Stimulated activated CD8-positive, alpha-beta memory T cell treated with anti-CD3 and anti-CD28 coated beads, Interleukin-12 subunit alpha, Interleukin-12 subunit beta, amount 100 ng/mL, for 24 hours (primary cell): Measurements from ENCODE around the gene SPEM1.
"Not testable (repeated sequence)": the region's sequence is repeated elsewhere in the genome, so short reads cannot be mapped to it uniquely, and the experiment has no call there.

Experiments
- DNase-seq: peaks from one replicate; pipeline ENCODE4 v3.0.0-alpha.2; 2020; ENCODE audit errors: extremely low read depth

SPEM1 gene

GRCh38 chr17:7441266-7441665 lies 21.1 kb downstream of the SPEM1 start:
- no peak for DNase-seq

DNA sequence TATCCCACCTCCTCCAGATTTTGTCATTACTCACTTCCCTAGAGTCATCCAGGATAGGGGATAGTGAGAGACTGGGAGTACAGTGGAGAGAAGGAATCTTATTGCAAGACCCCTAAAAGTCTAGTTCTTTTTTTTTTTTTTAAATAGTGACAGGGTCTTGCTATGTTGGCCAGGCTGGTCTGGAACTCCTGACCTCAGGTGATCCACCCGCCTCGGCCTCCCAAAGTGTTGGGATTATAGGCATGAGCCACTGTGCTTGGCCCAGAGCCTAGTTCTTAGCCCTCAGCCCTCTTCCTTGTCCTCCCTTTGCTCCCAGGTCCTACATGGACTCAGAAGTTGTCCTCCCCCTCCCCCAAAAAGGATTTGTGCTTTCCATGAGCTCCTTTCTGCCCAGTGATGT lies 22.0 kb downstream of the SPEM1 start:
- no peak for DNase-seq

GRCh38 chr17:7443499-7444485 lies 23.7 kb downstream of the SPEM1 start:
- no peak for DNase-seq

GRCh38 chr17:7444682-7445618 lies 24.8 kb downstream of the SPEM1 start, which contains the start of gene CHRNB1:
CHRNB1 (plus strand) TSS chr17:7445061; CDS start chr17:7445128, 67 bp downstream.
- no peak for DNase-seq

- no peak for DNase-seq
These were observed 25.5 kb downstream of the SPEM1 start for GRCh38 chr17:7445619-7445968.

GRCh38 chr17:7448461-7448860 lies 28.3 kb downstream of the SPEM1 start:
- DNase-seq: no peak

DNA sequence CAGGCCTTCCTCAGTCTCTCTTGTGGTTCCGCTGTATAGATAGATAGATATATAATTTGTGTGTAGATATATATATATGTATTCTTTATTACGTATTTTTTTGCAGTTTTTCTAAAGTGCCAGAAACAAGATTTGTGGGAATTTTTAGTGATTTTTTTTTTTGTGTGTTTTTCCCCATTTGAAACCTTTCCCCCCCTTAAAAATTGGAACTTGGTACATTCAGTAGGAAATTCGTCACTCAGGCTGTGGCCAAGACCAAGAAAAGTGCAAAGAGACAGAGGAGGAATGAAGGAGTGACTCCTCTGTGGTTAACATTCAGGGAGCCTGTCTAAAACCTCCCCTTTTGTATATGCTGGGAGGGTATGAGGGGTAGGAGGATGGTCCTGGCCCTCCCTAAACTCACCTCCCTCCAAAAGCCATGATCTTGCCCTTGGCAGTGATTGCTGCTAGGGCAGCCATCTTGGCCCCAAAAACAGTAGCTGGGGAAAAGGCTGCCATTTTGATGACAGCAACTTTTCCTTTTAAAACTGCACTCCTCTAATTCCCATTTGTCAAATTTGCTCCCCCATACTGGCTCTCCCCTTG lies 39.9 kb downstream of the SPEM1 start:
- DNase-seq: no peak

DNA sequence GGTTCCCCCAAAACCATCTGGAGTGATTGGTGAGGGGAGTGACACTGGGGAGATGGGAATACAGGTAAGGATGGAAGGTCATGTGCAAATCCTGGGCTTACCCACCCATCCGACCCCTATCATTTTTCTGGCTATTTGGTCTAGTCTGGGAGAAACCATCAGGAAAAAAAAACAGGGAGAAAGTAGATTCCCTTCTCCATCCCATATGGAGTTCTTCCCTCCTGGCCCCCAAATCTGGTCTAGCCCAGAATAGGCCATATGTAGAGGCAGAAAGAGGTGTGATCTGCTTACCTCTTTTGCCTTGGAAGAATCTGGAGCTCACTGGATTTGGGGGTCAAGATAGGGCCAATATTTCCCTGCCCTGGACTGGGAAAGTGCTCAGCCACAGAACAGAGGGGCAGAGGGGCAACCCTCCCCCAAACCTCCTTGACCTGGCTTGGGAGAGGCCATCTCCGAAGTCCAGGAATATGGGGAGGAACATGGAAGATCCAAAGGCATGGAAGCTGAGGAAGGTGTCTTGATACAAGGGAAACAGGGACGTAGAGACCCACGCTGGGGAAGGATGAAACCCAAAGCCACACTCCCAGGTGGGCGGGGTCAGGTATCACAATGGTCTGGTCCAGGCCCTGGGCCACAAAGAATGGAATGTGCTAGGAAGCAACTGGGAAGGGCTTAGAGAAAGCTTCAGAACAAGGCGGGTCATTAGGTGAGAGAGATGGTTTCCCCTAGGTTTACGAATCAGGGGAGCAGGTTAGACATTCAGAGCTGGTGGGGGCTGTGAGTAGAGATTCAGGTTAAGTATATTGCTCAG lies 40.9 kb downstream of the SPEM1 start:
- DNase-seq: no peak

DNA sequence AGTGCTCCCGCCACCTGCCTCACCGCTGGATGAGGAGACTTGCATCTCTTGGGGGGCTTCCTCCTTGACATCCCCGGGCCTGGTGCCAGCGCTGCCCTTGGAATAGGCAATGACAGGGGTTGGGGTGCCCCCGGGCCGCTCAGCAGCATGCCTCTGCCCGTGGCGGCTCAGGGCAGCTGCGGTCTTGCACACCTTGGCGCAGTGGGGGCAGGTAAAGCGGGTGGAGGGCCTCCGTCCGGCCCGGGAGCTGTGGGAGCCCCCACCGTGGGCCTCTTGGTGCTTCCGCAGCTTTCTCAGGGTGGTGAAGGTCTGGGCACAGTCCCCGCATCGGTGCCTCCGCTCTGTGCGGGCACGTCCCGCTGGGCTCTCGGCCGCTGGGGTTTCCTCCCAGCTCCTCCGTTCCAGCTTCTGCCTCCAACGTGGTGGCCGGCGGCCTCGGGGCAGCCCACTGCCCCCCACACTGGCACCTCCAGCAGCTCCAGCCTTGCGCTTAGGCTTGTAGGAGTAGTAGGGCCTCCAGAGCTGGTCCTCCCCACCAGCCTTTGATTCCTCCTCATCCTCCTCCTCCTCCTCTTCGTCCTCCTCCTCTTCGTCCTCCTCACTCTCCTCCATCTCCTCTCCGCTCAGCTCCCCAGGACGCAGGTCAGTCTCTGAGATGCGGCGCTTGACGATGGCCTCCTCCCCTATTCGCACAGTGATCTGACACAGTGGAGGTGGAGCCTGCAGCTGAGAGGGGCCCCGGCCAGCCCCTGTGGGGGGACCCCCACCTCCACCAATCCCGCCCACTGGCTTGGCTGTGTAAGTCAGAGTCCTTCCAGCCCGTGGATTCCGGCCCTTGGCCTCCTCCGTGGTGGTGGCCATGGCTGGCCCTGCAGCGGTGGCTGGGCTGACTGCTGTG lies 42.6 kb downstream of the SPEM1 start:
- no peak for DNase-seq

DNA sequence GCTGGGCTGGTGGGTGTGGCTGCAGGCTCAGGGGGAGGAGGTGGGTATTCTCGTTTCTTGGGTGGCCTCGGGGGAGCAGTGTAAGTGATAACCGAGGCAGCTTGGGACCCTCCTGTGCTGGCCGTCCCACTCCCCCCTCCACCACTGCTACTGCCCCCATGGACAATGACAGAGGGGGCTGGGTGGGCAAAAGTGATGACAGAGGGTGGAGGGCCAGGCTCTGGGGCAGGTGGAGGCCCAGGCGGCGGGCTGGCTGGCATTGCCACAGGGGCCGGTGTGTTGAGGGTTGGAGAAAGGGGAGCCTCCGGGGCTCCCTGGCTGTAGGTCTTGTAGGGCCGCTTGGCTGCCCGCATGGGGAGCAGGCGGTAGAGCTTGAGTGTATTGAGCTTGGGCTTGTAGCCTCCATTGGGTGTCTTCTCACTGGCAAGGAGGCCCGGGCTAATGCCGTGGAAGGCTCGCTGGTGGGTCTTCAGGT lies 43.3 kb downstream of the SPEM1 start:
- no peak for DNase-seq

GRCh38 chr17:7464081-7464480 lies 44.0 kb downstream of the SPEM1 start:
- DNase-seq: no peak

DNA sequence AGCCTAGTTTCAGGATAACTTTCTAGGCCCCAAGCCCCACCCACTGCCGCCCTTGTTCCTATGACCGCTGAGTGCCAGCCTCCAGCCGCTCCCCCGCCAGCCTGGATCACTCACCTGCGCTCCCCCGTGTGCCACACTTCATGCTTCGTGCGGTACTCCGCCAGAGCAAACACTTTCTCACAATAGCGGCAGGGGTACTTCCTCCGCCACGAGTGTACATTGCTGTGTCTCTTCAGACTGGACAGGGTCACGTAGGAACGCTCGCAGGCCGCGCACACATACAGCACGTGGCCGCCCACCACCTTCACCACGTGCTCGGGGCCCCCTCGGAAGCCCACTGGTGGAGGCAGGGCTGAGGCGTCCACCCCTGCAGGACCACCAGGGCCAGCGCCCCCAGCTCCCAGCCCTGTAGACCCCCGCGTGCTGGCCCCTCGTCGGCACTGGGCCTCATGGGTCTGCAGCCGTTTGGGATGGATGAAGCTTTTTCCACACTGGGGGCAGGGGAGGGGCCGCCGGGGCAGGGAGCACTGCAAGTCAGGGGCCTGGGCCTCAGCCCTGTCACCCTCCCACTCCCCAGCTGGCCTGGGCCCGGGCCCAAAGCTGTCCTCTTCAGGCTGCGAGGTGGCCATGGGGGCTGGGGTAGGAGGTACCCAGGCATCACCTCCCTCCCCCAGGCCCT lies 45.6 kb downstream of the SPEM1 start:
- no peak for DNase-seq

DNA sequence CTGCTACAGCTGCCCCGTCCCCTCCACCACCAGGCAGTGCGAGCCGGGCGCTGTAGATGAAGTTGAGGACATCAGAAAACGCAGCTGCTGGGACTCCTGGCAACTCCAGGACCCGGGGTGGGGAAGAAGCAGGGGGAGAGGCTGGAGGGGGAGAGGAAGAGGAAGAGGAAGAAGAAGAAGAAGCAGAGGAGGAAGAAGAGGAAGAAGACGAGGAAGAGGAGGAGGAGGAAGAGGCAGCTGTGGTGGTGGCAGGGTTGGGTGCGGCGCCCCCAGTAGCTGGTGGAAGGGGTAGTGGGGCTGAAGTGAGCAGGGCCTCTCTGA lies 46.2 kb downstream of the SPEM1 start:
- no peak for DNase-seq

DNA sequence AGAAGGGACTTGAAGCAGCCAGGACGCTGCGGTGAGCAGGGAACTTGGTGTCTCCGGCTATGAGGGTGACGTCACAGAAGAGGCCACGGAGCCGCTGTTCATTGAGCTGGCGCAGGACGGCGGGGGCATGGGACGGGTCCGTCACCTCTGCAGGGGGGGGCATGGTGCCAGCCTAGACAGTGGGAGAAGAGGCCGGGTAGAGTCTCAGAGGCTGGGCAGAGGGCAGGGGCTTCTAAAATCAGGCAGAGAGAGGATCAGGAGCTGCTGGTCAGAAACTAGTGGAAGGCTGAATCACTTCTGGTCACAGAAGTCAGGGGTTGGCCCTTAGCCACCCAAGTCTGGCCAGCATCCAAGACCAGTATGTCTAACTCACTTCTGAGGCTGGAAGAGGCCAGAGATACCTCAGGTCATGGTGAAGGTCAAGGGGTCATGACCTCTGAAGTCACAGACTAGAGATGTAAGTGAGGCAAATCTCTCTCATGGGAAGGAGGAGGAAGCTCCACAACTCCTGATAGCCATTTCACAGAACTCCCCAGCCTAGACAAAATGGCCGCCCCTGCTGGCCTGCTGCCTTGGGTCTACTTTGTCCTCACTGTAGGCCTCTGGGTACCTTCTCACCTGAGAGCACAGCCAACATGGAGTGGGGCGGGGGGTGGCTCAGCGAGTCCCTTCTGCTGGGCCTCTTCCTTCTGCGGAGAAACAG lies 46.7 kb downstream of the SPEM1 start:
- DNase-seq: no peak

- DNase-seq: no peak
These were observed 47.4 kb downstream of the SPEM1 start for GRCh38 chr17:7467498-7467897.

- DNase-seq: no peak
These were observed 48.2 kb downstream of the SPEM1 start for GRCh38 chr17:7468290-7468689.

GRCh38 chr17:7468804-7469389 lies 48.8 kb downstream of the SPEM1 start:
- DNase-seq: no peak

GRCh38 chr17:7469843-7470242 lies 49.7 kb downstream of the SPEM1 start:
- not testable (repeated sequence) for DNase-seq
